Progenitor cell of endocrine pancreas (in vitro differentiated cells): Measurements from ENCODE around the gene WNT3A. TPM values are rescaled to one million over a fixed set of nuclear protein-coding genes. Genes with fewer than 3 reads are reported as not detected.
A peak's percentile ranks its signal among the peaks of the same experiment; 100 is the strongest.

Source experiments
- DNase-seq: peaks from one replicate; pipeline ENCODE4 v3.0.0; 2021; ENCODE audit warnings: low spot score; ENCODE audit not compliant: unreplicated experiment
- H3K27ac Mint-ChIP-seq: 2 replicates; pipeline ENCODE4 v1.8.0; 2021; ENCODE audit warnings: mild to moderate bottlenecking, moderate library complexity, mixed read lengths
- H3K27me3 Mint-ChIP-seq: 2 replicates; pipeline ENCODE4 v1.8.0; 2021; ENCODE audit warnings: mixed read lengths
- H3K36me3 Mint-ChIP-seq: 2 replicates; pipeline ENCODE4 v1.8.0; 2022; ENCODE audit warnings: mixed read lengths; ENCODE audit not compliant: insufficient read depth
- H3K4me1 Mint-ChIP-seq: 2 replicates; pipeline ENCODE4 v1.8.0; 2021; ENCODE audit warnings: low read depth, mixed read lengths
- H3K4me3 Mint-ChIP-seq: 2 replicates; pipeline ENCODE4 v1.8.0; 2021; ENCODE audit warnings: low read depth, mild to moderate bottlenecking, moderate library complexity, mixed read lengths
- H3K9me3 Mint-ChIP-seq: 2 replicates; pipeline ENCODE4 v1.8.0; 2021; ENCODE audit warnings: low read depth, mixed read lengths
- total RNA-seq: library from RNA; stranded (reverse); gene quantifications from 2 replicates; pipeline ENCODE4 v1.2.1, GENCODE V29; 2021
- TF ChIP-seq, protein P1 (sequence below): fragments of 200-600 bp; sonication (generic); IDR thresholded peaks from one replicate; pipeline ENCODE4 v1.5.0; 2021; ENCODE audit warnings: antibody characterized with exemption, mild to moderate bottlenecking; ENCODE audit not compliant: unreplicated experiment

Gene WNT3A
- total RNA-seq, 1 donor from 2014 or later = not detected

- Mint-ChIP-seq H3K4me1 (no peaks in the 10 kb centered on the region), H3K4me3 (no peak overlapping the region), H3K27me3 (peaks cover 71% of the 10 kb centered on the region), H3K27ac (no peak overlapping the region), H3K36me3 (no peaks in the 10 kb centered on the region), H3K9me3 (no peaks in the 10 kb centered on the region)
- TF ChIP-seq, protein P1, sequence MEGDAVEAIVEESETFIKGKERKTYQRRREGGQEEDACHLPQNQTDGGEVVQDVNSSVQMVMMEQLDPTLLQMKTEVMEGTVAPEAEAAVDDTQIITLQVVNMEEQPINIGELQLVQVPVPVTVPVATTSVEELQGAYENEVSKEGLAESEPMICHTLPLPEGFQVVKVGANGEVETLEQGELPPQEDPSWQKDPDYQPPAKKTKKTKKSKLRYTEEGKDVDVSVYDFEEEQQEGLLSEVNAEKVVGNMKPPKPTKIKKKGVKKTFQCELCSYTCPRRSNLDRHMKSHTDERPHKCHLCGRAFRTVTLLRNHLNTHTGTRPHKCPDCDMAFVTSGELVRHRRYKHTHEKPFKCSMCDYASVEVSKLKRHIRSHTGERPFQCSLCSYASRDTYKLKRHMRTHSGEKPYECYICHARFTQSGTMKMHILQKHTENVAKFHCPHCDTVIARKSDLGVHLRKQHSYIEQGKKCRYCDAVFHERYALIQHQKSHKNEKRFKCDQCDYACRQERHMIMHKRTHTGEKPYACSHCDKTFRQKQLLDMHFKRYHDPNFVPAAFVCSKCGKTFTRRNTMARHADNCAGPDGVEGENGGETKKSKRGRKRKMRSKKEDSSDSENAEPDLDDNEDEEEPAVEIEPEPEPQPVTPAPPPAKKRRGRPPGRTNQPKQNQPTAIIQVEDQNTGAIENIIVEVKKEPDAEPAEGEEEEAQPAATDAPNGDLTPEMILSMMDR = no peak
- no peak for DNase-seq
Observed at GRCh38 chr1:228012555-228012954, 5.8 kb downstream of the WNT3A start.

DNA sequence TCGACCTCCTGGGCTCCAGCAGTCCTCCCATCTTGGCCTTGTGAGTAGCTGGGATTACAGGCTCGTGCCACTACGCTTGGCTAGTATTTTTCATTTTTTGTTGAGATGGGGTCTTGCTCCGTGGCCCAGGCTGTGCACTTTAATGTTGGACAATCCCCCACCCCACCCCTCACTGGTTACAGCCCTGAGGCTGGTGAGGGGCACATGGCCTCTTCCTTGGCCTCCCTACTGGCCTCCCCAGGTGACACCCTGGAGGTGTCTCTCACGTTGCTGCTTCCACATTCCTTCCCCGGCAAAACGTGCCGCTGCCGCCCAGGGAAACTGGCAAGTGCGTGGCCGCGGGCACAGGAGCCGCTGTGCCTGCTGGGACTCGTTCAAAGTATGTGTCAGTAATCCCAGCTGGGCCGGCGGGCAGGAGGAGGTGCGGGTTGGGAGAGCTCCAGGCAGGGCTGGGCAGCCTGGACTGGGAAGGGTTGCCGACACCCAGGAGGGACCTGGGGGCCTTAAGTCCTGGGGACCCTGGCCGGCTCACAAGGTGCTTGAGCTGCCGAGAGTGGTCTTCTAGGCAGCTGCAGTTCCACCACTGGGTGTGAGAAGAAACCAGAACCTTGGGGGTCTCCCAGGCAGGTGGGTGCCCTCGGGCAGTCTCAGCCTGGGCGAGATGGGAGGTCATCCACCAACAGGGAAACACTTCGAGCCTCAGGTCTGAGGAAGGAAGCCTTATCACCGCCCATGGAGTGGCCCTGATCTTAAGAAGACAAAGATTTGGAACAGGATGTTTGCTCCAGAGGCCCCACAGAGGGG is 6.5 kb downstream of the WNT3A start:
- H3K4me1 Mint-ChIP-seq = no peaks in the 10 kb centered on the region
- no peaks in the 10 kb centered on the region for H3K9me3 Mint-ChIP-seq
- TF ChIP-seq, protein P1 = no peak
- DNase-seq = no peak
- H3K27ac Mint-ChIP-seq = no peak overlapping the region
- H3K27me3 Mint-ChIP-seq = peaks cover 65% of the 10 kb centered on the region
- no peak overlapping the region for H3K4me3 Mint-ChIP-seq
- no peaks in the 10 kb centered on the region for H3K36me3 Mint-ChIP-seq

DNA sequence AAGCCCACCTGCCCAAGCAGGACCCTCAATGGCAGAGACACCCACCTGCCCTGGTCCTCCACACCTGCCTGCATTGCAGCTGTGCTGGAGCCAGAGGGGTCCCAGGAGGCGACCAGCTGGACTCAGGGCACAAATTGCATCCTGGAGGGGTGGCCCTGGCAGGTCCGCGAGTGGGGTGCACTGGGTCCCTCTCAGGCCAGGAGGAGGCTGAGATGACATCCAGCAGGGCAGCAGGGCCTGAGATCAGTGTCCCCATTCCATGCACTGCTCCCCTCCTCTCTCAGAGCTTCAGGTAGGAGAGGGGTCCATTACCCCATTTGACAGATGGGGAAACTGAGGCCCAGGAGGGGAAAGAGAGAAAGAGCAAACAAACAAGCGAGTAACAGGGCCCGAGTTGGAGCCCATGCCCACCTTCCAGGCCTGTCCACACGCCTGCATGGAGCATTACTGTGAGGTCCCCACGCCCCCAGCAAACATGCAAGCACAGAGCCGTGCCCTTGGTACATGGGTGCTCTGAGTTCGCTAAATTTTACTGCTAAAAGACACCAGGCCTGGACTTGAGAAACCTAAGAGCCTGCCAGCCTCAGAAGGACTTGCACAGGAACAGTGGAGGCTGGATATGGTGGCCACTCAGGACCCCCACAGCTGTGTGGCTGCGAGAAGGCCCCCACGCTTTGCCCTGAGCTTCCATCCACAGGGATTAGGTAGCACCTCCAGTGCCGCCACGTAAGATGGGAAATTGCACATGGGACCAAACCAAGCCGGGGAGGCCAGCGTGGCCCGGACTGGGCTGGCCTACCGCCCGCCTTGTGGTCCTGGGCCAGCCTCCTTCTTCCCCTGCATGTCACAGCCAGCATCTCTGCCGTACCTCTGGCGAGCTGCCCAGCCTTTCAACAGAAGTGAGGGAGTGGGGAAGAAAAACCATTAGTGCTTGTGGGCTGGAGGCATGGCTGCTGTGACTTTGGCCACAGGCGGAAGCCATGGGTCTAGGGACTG is 7.4 kb downstream of the WNT3A start:
- H3K36me3 Mint-ChIP-seq = no peaks in the 10 kb centered on the region
- no peak overlapping the region for H3K27ac Mint-ChIP-seq
- no peak overlapping the region for H3K4me3 Mint-ChIP-seq
- TF ChIP-seq, protein P1 = no peak
- DNase-seq = peak; percentile 1
- H3K27me3 Mint-ChIP-seq = peaks cover 57% of the 10 kb centered on the region
- H3K9me3 Mint-ChIP-seq = no peaks in the 10 kb centered on the region
- H3K4me1 Mint-ChIP-seq = no peaks in the 10 kb centered on the region

DNA sequence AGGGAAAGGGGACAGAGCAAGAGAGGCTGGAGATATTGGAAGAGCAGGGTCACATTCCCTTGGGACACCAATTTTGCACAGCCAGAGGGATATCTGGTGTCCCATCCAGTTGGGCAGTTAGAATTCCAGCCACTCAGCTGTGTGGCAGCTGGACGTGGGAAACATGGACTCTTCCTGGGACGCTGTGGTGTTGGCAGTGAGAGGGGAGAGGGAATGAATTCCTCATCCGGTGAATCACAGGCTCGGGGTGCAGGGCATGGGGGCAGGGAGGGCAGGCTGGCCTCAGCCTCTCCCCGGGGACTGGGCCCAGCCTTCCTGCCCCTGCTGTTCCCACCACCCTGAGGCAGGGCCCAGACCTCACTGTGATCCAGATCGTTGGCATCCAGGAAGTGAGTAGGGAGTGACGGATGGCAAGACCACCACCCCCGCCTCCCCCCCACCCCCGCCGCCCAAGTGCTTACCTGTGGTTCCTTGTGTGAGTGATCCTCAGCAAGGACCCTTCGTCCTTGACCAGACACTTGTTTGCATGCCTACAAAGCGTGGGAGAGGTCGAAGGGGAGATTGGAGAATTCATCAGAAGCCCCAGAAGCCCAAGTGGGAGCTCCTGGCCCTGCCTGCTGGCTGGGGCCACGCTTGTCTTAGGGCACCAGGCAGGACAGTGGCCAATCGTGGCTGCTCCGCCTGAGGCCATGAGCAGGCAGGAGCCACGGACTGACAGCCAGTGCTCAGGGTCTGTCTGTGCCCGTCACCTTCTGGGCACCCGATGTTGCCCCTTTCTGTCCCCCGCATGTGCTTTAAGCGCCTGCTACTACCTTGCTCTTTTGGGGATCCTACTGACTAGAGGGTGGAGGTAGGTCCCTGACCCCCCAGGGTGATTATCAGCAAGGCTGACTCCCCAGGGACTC is 8.7 kb downstream of the WNT3A start:
- no peaks in the 10 kb centered on the region for H3K9me3 Mint-ChIP-seq

More for the DNA sequence above, 8.7 kb downstream of the WNT3A start:
- H3K27me3 Mint-ChIP-seq = peaks cover 48% of the 10 kb centered on the region
- no peaks in the 10 kb centered on the region for H3K4me1 Mint-ChIP-seq
- H3K27ac Mint-ChIP-seq = no peak overlapping the region
- H3K4me3 Mint-ChIP-seq = no peak overlapping the region
- DNase-seq = peak; percentile 5
- no peaks in the 10 kb centered on the region for H3K36me3 Mint-ChIP-seq
- TF ChIP-seq, protein P1 = no peak
